Fibroblast of lung (primary cell): Measurements from ENCODE around the gene IQGAP2. TPM values are rescaled to one million over a fixed set of nuclear protein-coding genes. Genes with fewer than 3 reads are reported as not detected.

Source experiments
- DNase-seq, 2 donors: peaks; one replicate each; pipeline versions ENCODE4 v3.0.0 to v3.0.0-alpha.2; 2010; ENCODE audit warnings: low read depth in 2 of 2
- H2AFZ ChIP-seq: 2 replicates; pipeline ENCODE4 v1.5.1; 2012; ENCODE audit warnings: low read length, control low read depth, inconsistent platforms
- H3K27ac ChIP-seq: 2 replicates; pipeline ENCODE4 v1.5.1; 2011; ENCODE audit warnings: low read length, control low read depth; ENCODE audit not compliant: insufficient read depth
- H3K27me3 ChIP-seq: 2 replicates; pipeline ENCODE4 v1.5.1; 2011; ENCODE audit warnings: mild to moderate bottlenecking, low read length; ENCODE audit not compliant: control insufficient read depth, insufficient read depth
- H3K36me3 ChIP-seq: 2 replicates; pipeline ENCODE4 v1.5.1; 2011; ENCODE audit warnings: low read length; ENCODE audit not compliant: control insufficient read depth, insufficient read depth
- H3K4me1 ChIP-seq: 2 replicates; pipeline ENCODE4 v1.5.1; 2011; ENCODE audit warnings: low read length; ENCODE audit not compliant: control insufficient read depth, insufficient read depth; ENCODE audit errors: extremely low read depth
- H3K4me2 ChIP-seq: 2 replicates; pipeline ENCODE4 v1.5.1; 2011; ENCODE audit warnings: low read length, control low read depth; ENCODE audit not compliant: insufficient read depth; ENCODE audit errors: extremely low read depth
- H3K4me3 ChIP-seq, 4 experiments: fragments of 200-600 bp in 1 of 4; sonication (generic) in 1 of 4; replicated peaks in 1 of 4; 2 replicates each; pipeline ENCODE4 v1.5.1; 2011 to 2016; ENCODE audit warnings: low read length in 4 of 4, low read depth in 3 of 4, mild to moderate bottlenecking in 3 of 4, control low read depth in 2 of 4, inconsistent platforms in 1 of 4, mixed read lengths in 1 of 4; ENCODE audit not compliant: insufficient read depth in 1 of 4; ENCODE audit errors: control extremely low read depth in 1 of 4
- H3K79me2 ChIP-seq: 2 replicates; pipeline ENCODE4 v1.5.1; 2012; ENCODE audit warnings: mild to moderate bottlenecking, low read length, inconsistent platforms; ENCODE audit not compliant: control insufficient read depth, insufficient read depth
- H3K9ac ChIP-seq: 2 replicates; pipeline ENCODE4 v1.5.1; 2011; ENCODE audit warnings: mild to moderate bottlenecking, low read length, control low read depth; ENCODE audit not compliant: insufficient read depth
- H3K9me3 ChIP-seq: 2 replicates; pipeline ENCODE4 v1.5.1; 2012; ENCODE audit warnings: low read depth, low read length; ENCODE audit not compliant: control insufficient read depth, insufficient read depth
- H4K20me1 ChIP-seq: 2 replicates; pipeline ENCODE4 v1.5.1; 2011; ENCODE audit warnings: low read length; ENCODE audit not compliant: control insufficient read depth, insufficient read depth; ENCODE audit errors: extremely low read depth
- EZH2 ChIP-seq: IDR thresholded peaks from 2 replicates; pipeline ENCODE4 v1.5.1; 2012; ENCODE audit warnings: low read length, control low read depth, mild to moderate bottlenecking; ENCODE audit errors: missing control alignments
- polyA plus RNA-seq, 2 donors: library from polyadenylated mRNA; depleted of rRNA in 1 of 2; stranded (reverse) in 1 of 2; unstranded in 1 of 2; fragments of >200 nt; gene quantifications; 2 replicates each; pipeline ENCODE4 v1.2.1, GENCODE V29; 2011 to 2012; ENCODE audit warnings: missing spikeins in 1 of 2
- total RNA-seq: library from RNA; depleted of rRNA; stranded (reverse); fragments of >200 nt; gene quantifications from 2 replicates; pipeline ENCODE4 v1.2.1, GENCODE V29; 2014
- TF ChIP-seq, protein P1 (sequence below), 2 donors: IDR thresholded peaks in 1 of 2; conservative IDR thresholded peaks in 1 of 2; 1 replicate in 1 of 2; 2 replicates in 1 of 2; pipeline ENCODE4 v1.5.1; 2011 to 2012; ENCODE audit warnings: low read length in 2 of 2, control low read depth in 1 of 2, inconsistent platforms in 1 of 2, low read depth in 1 of 2, mild to moderate bottlenecking in 1 of 2

Gene IQGAP2
- total and polyA plus RNA-seq, 2 donors (not counting 1 experiment from before 2014, with no cell fraction given), result 5.1 to 7.9 TPM

- Histone ChIP-seq H3K36me3 (no peaks in the 10 kb centered on the region), H3K4me3 (no peak overlapping the region), H3K79me2 (no peaks in the 10 kb centered on the region), H3K27me3 (no peaks in the 10 kb centered on the region), H2AFZ (no peak overlapping the region), H3K9me3 (no peaks in the 10 kb centered on the region), H4K20me1 (no peaks in the 10 kb centered on the region), H3K27ac (no peak overlapping the region), H3K4me2 (no peak overlapping the region), H3K4me1 (no peaks in the 10 kb centered on the region), H3K9ac (no peak overlapping the region)
- no peak for DNase-seq
- TF ChIP-seq, protein P1, sequence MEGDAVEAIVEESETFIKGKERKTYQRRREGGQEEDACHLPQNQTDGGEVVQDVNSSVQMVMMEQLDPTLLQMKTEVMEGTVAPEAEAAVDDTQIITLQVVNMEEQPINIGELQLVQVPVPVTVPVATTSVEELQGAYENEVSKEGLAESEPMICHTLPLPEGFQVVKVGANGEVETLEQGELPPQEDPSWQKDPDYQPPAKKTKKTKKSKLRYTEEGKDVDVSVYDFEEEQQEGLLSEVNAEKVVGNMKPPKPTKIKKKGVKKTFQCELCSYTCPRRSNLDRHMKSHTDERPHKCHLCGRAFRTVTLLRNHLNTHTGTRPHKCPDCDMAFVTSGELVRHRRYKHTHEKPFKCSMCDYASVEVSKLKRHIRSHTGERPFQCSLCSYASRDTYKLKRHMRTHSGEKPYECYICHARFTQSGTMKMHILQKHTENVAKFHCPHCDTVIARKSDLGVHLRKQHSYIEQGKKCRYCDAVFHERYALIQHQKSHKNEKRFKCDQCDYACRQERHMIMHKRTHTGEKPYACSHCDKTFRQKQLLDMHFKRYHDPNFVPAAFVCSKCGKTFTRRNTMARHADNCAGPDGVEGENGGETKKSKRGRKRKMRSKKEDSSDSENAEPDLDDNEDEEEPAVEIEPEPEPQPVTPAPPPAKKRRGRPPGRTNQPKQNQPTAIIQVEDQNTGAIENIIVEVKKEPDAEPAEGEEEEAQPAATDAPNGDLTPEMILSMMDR (conservative IDR thresholded peaks at IDR 0.05 in 1 of 2, IDR thresholded peaks at IDR 0.05 in 1 of 2; ENCODE audit: low read depth in 1 of 2, low read length in 2 of 2), result no peak
- no peak for TF ChIP-seq EZH2
Observed at GRCh38 chr5:76649140-76649539, 246.1 kb downstream of the IQGAP2 start.

DNA sequence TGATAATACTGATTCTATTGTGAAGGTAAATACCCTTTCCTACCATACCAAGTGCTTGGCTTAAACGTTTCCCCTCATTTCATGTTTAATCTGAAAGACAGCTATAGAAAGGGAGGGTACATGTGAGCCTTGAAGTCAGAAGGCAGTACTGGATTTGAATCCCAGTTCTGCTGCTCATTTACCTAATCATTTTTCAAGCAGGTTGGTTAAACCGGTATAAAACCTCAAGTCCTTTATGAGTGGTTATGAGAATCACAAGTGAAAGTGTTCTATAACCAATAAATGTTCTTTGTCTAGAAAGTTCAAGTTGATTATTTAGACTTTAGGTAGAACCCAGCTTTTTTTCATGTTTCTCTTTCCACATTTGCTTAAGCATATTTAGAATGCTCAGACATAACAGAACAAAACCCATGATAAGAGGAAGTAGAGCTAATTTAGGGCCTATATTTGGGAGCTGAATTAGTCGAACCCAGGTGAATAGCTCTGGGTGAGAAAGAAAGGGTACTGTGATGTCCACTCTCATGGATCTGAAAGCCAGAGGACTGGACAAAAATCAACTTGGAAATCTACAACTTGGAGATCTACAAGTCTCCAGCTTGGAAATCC lies 249.8 kb downstream of the IQGAP2 start:
- Histone ChIP-seq H3K9ac (no peak overlapping the region), H3K4me2 (no peak overlapping the region), H3K4me1 (no peaks in the 10 kb centered on the region), H3K27me3 (no peaks in the 10 kb centered on the region), H2AFZ (no peak overlapping the region), H3K27ac (no peak overlapping the region), H4K20me1 (no peaks in the 10 kb centered on the region), H3K9me3 (no peaks in the 10 kb centered on the region), H3K4me3 (no peak overlapping the region), H3K79me2 (no peaks in the 10 kb centered on the region), H3K36me3 (no peaks in the 10 kb centered on the region)
- no peak for DNase-seq
- TF ChIP-seq, protein P1 (conservative IDR thresholded peaks at IDR 0.05 in 1 of 2, IDR thresholded peaks at IDR 0.05 in 1 of 2; ENCODE audit: low read depth in 1 of 2, low read length in 2 of 2), result no peak
- no peak for TF ChIP-seq EZH2

DNA sequence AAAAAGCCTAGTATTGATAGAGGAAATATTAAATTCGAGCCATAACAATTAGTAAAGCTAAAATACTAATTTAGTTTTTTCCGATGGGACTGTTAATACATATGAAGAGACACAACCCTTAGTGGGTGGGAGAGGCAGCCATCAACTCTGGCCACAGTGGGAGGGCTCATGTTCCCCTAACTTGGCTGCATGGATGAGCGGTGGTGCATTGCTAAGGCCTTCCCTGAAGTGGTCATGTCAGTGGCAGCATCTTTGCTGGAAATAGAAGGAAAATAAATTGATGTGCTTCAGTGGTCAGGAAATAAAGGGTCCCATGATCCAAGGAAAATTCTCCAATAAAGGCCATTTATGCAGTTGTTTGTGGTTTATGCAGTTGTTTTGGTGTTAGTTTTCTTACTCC lies 254.0 kb downstream of the IQGAP2 start:
- H3K79me2 ChIP-seq, result no peaks in the 10 kb centered on the region
- H3K4me1 ChIP-seq, result no peaks in the 10 kb centered on the region
- H3K9ac ChIP-seq, result no peak overlapping the region
- H3K27me3 ChIP-seq, result no peaks in the 10 kb centered on the region
- H3K9me3 ChIP-seq, result no peaks in the 10 kb centered on the region
- H3K36me3 ChIP-seq, result no peaks in the 10 kb centered on the region
- DNase-seq, result no peak
- no peak overlapping the region for H3K27ac ChIP-seq
- H4K20me1 ChIP-seq, result no peaks in the 10 kb centered on the region
- no peak overlapping the region for H3K4me3 ChIP-seq
- no peak overlapping the region for H3K4me2 ChIP-seq
- no peak for TF ChIP-seq EZH2
- TF ChIP-seq, protein P1 (conservative IDR thresholded peaks at IDR 0.05 in 1 of 2, IDR thresholded peaks at IDR 0.05 in 1 of 2; ENCODE audit: low read depth in 1 of 2, low read length in 2 of 2), result no peak
- H2AFZ ChIP-seq, result no peak overlapping the region
